HG02973 (cell line): ENCODE measurements around the gene AP4S1.
"Not testable (repeated sequence)": the region's sequence is repeated elsewhere in the genome, so short reads cannot be mapped to it uniquely, and the experiment has no call there.

Experiments
- ATAC-seq: cut with Tn5 transposase; IDR thresholded peaks from one replicate; pipeline ENCODE4 v1.9.1; 2021; ENCODE audit warnings: moderate library complexity; ENCODE audit not compliant: unreplicated experiment

Gene AP4S1

GRCh38 chr14:31038521-31039166, 13.2 kb downstream of the AP4S1 start:
- no peak for ATAC-seq

- ATAC-seq, result no peak
Measured at GRCh38 chr14:31042300-31042699, 16.9 kb downstream of the AP4S1 start.

DNA sequence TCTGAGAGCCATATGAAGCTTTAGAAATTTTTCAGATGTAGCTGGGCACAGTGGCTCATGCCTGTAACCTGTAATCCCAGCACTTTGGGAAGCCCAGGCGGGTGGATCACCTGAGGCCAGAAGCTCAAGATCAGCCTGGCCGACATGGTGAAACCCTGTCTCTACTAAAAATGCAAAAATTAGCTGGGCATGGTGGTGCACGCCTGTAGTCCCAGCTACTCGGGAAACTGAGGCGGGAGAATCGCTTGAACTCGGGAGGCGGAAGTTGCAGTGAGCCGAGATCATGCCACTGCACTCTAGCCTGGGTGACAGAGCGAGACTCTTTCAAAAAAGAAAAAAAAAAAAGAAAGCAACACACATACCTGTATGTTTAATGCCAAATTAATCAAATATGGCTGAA, 17.4 kb downstream of the AP4S1 start:
- not testable (repeated sequence) for ATAC-seq

DNA sequence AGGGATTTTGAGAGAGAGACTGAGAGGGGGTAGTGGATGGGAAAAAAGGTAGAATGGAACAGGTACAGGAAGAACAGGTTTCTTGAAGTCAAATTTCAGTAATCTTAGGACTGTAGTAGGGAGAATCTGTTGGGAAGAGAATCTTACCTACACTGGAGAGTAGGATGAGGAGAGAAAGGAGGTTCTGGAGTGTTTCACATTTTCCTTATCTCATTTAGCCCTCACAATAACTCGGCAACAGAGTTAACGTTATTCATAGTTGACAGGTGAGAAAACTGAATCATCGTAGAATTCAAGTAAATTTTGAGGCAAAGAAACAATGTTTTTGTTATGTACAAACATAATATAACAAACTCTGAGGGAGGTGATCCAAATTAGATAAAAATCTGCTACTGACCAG, 17.9 kb downstream of the AP4S1 start:
- ATAC-seq, result no peak

DNA sequence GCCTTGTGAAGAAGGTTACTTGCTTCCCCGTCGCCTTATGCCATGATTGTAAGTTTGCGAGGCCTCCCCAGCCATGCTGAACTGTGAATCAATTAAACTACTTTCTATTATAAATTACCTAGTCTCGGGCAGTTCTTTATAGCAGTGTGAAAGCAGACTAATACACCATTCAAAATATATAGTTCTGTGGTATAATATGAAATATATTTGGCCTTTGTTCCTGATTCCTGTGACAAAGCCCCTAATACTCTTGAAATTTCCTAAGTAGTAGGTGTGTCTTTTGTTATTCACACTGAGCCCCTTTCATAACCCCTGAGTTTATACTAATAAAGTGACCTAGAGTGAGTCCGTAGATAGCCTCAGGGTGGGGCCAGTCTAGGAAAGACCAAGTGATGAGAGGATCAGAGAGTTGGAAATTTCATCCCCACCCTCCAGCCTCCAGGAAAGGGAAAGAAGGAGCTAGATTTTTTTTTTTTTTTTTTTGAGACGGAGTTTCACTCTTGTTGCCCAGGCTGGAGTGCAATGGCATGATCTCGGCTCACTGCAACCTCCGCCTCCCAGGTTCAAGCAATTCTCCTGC, 20.1 kb downstream of the AP4S1 start:
- ATAC-seq, result no peak

GRCh38 chr14:31047503-31047902, 22.1 kb downstream of the AP4S1 start:
- ATAC-seq, result no peak

GRCh38 chr14:31051023-31051422, 25.6 kb downstream of the AP4S1 start:
- ATAC-seq, result no peak

DNA sequence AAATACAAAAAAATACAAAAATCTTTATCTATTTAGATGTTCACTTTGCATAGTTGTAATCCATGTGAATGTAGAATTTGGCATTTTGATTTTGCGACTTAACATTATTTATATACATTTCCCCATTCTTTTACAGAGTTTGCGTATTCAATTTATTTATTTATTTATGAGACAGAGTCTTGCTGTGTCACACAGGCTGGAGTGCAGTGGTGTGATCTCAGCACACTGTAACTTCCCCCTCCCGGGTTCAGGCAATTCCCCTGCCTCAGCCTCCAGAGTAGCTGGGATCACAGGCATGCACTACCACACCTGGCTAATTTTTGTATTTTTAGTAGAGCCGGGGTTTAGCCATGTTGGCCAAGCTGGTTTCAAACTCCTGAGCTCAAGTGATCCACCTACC, 26.1 kb downstream of the AP4S1 start:
- no peak for ATAC-seq

DNA sequence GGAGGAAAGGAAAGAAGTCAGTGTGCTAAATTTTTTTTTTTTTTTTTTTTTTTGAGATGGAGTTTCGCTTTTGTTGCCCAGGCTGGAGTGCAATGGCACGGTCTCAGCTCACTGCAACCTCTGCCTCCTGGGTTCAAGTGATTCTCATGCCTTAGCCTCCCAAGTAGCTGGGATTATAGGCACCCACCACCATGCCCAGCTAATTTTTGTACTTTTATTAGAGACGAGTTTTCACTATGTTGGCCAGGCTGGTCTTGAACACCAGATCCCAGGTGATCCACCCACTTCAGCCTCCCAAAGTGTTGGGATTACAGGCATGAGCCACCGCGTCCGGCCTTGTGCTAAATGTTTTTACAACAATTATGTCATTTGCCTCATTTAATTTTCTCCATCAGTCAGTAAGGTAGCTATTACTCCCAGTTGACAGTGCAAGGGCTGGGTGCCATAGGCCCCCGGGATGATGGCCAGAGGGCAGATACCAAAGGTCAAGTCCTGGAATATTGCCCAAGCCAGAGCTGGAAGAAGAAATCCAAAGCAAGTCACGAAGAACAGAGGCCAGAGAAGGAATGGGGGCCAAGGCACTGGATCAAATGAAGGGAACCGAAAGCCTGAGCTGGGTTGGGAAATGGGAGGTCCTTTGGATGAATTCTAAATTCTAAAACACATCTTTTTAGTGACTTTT, 27.6 kb downstream of the AP4S1 start:
- ATAC-seq, result not testable (repeated sequence)

DNA sequence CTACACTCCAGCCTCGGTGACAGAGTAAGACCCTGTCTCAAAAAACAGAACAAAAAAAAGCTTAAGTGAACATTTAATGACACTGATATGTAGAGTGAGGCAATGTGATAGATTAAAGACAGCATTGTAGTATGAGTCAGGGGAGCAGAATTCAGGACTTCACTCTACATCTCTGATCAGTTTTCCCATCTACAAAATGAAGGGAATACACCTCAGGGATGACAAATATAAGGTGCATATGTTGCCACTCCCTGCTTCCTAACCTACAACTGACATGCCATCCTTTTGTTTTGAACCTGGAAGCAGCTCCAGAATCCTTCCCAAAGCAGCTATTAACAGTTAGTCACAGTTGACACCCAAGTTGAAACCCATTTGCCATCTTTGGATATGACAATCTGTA, 31.6 kb downstream of the AP4S1 start:
- no peak for ATAC-seq

- ATAC-seq, result no peak
Measured at GRCh38 chr14:31057701-31058364, 32.4 kb downstream of the AP4S1 start.

DNA sequence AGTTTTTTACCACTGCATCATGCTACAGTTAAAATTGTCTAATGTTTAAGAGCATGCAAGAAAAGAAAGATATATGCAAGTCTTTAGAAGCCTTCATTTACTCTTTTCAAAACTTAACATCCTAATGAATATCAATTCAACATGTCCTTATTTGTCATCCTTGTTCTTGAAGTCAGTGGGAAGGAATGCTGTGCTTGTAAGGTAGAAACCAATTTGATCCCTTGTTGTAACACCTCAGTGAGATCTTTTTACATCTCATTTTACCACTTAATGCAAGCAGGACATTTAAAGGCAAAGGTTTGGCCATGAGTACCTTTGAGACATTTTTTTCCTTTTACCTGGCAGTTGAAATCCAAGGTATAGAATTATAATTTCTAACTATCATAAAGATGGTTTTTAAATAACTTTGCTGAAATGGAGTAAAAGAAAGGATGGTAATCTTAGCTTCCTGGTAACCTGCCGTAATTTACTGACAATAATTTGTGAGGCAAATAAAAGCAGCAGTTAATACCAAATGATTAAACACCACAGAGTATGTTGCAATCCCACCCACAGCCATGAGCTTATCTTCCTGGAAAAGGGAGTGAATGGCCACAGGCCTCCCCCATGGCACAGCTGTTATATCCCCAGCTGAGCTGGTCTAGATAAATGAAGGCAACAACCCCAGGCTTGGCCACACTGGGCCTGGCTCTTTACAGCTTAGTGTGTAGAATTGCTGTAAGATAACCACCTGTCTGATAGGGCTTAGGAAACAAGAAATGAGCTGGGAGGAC, 33.9 kb downstream of the AP4S1 start:
- ATAC-seq, result no peak

GRCh38 chr14:31060253-31060875, 34.9 kb downstream of the AP4S1 start:
- ATAC-seq, result no peak

GRCh38 chr14:31062908-31063307, 37.5 kb downstream of the AP4S1 start:
- ATAC-seq, result not testable (repeated sequence)

GRCh38 chr14:31068235-31068634, 42.8 kb downstream of the AP4S1 start:
- no peak for ATAC-seq

DNA sequence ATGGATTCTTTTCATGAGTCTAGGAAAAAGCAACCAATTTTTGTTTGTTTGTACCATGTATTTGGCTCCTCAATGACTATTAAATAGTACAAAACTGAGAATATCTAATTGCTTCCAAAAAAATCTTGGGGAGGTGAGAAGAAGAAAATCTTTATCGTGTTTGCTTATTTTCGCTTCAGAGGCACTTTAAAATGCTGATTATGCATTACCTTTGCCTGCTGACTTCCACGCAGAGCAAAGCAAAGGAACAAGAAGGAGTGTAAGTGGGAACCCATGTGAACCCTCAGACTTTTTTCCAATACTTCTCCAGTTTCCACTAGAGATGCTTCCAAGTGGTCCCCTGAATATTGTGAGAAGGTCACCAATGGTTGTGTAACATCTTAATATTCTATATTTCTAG, 43.9 kb downstream of the AP4S1 start:
- no peak for ATAC-seq

DNA sequence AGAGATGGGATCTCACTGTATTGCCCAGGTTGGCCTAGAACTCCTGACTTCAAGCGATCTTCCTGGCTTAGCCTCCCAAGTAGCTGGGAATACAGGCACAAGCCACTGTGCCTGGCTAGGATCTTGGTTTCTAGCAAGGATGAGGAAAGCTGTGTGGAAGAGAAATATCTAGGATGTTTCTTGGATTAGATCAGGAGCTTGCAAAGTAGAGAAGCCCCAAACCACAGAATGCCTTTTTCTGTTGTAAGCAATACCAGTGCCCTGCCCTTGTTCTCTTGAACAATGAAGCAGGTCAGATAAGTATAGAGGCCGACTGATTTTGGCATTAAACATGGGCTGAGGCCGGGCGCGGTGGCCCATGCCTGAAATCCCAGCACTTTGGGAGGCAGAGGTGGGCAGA, 45.0 kb downstream of the AP4S1 start:
- no peak for ATAC-seq

DNA sequence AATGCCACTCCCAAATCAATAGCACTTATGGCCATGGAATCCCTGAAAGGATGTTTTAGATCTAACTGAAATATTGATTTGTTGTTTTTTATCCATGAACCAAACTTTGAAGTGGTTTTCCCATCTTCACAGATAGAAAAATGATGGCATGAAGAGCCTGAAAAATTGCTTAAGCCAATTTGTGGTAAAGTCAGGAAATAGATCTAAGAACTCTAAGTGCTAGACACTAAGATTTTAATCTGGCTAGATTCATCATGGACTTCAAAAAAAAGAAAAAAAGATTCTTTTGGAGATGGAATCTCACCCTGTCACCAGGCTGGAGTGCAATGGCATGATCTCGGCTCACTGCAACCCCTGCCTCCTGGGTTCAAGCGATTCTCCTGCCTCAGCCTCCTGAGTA, 45.7 kb downstream of the AP4S1 start:
- ATAC-seq, result no peak

GRCh38 chr14:31075144-31075543, 49.7 kb downstream of the AP4S1 start:
- ATAC-seq, result no peak

- no peak for ATAC-seq
Measured at GRCh38 chr14:31078766-31079165, 53.3 kb downstream of the AP4S1 start.

DNA sequence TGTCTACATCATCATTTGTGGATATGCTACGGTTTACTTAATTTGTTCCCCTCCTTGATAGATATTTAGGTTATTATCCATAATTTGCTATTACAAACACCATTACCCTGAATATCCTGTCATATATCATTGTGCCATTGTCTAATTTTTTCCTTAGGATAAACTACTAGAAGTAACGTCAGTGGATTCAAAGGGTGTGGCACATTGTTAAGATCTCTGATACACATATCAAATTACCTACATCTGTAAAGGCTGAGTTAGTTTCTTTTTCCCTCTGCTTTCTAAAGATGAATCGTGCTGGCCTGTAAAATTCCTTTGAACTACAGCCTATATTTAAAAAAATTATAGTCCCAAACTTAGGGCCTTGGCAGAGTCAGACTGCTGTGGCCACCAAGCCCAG, 54.6 kb downstream of the AP4S1 start:
- no peak for ATAC-seq
